AG04450 (cell line): ENCODE results near the gene CD4. TPM values are rescaled to one million over a fixed set of nuclear protein-coding genes. Genes with fewer than 3 reads are reported as not detected.

Source experiments
- CTCF ChIA-PET: fragments of 300-600, 350-600 bp; formaldehyde crosslinking; extraction: SDS; loops from one replicate; lab custom pipeline; 2022; ENCODE audit warnings: antibody characterized with exemption, inconsistent platforms; lab: Charles Lee
- POLR2A ChIA-PET: fragments of 350-600 bp; formaldehyde crosslinking; extraction: SDS; loops from one replicate; lab custom pipeline; 2021; ENCODE audit warnings: antibody characterized with exemption, inconsistent platforms; lab: Yijun Ruan, JAX
- DNase-seq: peaks from one replicate; pipeline ENCODE4 v3.0.0-alpha.2; 2011; ENCODE audit warnings: low read depth, low spot score
- H3K27ac ChIP-seq: one replicate; pipeline ENCODE4 v1.5.1; 2012; ENCODE audit warnings: low read depth, low read length, control low read depth
- H3K27me3 ChIP-seq: one replicate; pipeline ENCODE4 v1.6.0; 2012; ENCODE audit warnings: low read length; ENCODE audit not compliant: control insufficient read depth, insufficient read depth
- H3K4me3 ChIP-seq: 2 replicates; pipeline ENCODE4 v1.5.1; 2011; ENCODE audit warnings: mild to moderate bottlenecking, low read depth, low read length, control low read depth
- H3K9me3 ChIP-seq: 2 replicates; pipeline ENCODE4 v1.5.1; 2012; ENCODE audit warnings: low read length; ENCODE audit not compliant: control insufficient read depth, insufficient read depth
- polyA plus RNA-seq: library from polyadenylated mRNA; depleted of rRNA; stranded (reverse); fragments of >200 nt; gene quantifications from 2 replicates; pipeline ENCODE4 v1.2.3, GENCODE V29; 2011
- TF ChIP-seq, protein P1 (sequence below): IDR thresholded peaks from 2 replicates; pipeline ENCODE4 v1.5.1; 2011; ENCODE audit warnings: low read depth, low read length, control low read depth, inconsistent platforms

The CD4 gene
- polyA plus RNA-seq, 1 experiment, result 24.9 TPM

DNA sequence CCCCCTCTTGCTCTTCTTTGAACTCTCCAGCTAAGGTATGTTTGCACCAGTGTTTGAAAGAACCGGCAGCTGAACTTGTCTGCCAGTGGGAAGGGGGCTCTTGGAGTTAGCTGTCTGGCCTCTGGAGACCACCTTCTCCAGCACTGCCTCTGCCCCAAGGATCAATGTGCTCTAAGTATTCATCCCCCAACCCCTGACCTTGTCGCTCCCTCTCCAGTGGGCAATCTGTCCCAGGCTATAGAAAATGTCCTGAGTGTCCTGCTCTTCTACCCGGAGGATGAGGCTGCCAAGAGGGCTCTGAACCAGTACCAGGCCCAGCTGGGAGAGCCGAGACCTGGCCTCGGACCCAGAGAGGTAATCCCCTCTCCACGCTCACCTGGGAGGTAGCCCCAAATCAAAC, 41.7 kb downstream of the CD4 start:
- H3K27me3 ChIP-seq, result no peaks in the 10 kb centered on the region
- CTCF ChIA-PET, result interaction anchor here (11.8 kb wide), 1 partner anchor 78 kb away, joined by 165 read pairs; the partner anchor contains the start of gene MLF2
- H3K27ac ChIP-seq, result no peak overlapping the region
- H3K9me3 ChIP-seq, result no peaks in the 10 kb centered on the region; the same call in 1 of the 2 replicates
- POLR2A ChIA-PET, result interaction anchor here (0.8 to 3.6 kb wide), 4 partner anchors 10 to 77 kb away, joined by 3 to 14 read pairs (median 5); partner anchors contain the start of genes CDCA3, GNB3 and USP5
- H3K4me3 ChIP-seq, result no peak overlapping the region
- DNase-seq, result no peak
- TF ChIP-seq, protein P1, sequence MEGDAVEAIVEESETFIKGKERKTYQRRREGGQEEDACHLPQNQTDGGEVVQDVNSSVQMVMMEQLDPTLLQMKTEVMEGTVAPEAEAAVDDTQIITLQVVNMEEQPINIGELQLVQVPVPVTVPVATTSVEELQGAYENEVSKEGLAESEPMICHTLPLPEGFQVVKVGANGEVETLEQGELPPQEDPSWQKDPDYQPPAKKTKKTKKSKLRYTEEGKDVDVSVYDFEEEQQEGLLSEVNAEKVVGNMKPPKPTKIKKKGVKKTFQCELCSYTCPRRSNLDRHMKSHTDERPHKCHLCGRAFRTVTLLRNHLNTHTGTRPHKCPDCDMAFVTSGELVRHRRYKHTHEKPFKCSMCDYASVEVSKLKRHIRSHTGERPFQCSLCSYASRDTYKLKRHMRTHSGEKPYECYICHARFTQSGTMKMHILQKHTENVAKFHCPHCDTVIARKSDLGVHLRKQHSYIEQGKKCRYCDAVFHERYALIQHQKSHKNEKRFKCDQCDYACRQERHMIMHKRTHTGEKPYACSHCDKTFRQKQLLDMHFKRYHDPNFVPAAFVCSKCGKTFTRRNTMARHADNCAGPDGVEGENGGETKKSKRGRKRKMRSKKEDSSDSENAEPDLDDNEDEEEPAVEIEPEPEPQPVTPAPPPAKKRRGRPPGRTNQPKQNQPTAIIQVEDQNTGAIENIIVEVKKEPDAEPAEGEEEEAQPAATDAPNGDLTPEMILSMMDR, result no peak

DNA sequence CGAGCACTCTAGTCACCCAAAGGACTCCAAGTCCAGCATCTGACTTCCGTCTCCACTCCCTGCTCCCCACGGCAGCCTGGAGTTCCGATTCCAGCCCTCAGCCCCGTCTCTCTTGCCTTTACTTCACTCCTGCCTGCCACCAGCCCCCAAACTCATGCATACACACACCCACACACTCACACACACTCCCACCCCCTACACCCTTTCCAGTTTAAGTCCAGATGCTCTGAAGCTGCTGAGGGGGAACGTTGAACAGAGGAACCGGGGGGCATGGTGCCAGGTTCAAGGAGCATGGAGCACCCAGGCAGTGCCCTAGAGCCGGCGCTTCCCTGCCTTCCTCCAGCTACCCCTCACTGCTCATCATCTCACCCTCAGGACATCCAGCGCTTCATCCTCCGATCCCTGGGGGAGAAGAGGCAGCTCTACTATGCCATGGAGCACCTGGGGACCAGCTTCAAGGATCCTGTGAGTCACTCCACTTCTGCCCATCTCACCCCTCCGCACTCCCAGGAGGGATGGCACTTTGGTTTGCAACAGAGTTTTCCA, 42.2 kb downstream of the CD4 start:
- CTCF ChIA-PET, result interaction anchor here (1.0 to 2.3 kb wide), 3 partner anchors 38 to 294 kb away, joined by 3 to 9 read pairs (median 3); partner anchors contain the start of gene MLF2
- no peaks in the 10 kb centered on the region for H3K27me3 ChIP-seq
- no peak overlapping the region for H3K4me3 ChIP-seq
- no peak overlapping the region for H3K27ac ChIP-seq
- no peaks in the 10 kb centered on the region; the same call in 1 of the 2 replicates for H3K9me3 ChIP-seq
- POLR2A ChIA-PET, result interaction anchor here (1.0 kb wide), 1 partner anchor 21 kb away, joined by 3 read pairs; the partner anchor contains the start of gene USP5
- DNase-seq, result no peak
- TF ChIP-seq, protein P1, result no peak

DNA sequence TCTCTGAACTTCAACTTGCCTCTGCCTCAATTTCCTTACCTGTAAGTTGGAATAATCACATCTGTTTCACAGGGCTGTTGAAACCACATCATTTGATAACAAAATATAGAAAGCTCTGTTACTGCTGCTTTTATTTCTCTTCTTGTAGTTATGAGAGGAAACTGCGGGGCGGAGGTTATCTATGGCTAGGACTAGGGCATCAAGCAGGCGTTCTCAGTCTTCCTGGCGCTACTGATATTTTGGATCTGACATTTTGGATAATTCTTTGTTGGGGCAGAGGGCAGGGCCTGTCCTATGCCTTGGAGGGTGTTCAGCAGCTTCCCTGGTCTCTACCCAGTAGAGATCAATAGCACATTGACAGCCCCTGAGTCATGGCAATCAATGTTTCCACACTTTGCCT, 42.8 kb downstream of the CD4 start:
- TF ChIP-seq, protein P1, result no peak
- CTCF ChIA-PET, result interaction anchor here (1.0 to 2.3 kb wide), 4 partner anchors 37 to 295 kb away, joined by 3 to 9 read pairs (median 4); partner anchors contain the start of genes MLF2 and PTMS
- Histone ChIP-seq H3K27ac (no peak overlapping the region), H3K9me3 (no peaks in the 10 kb centered on the region; the same call in 1 of the 2 replicates), H3K4me3 (no peak overlapping the region), H3K27me3 (no peaks in the 10 kb centered on the region)
- POLR2A ChIA-PET, result interaction anchor here (0.6 to 1.0 kb wide), 2 partner anchors 20 to 183 kb away, joined by 3 to 4 read pairs; partner anchors contain the start of gene USP5
- no peak for DNase-seq

DNA sequence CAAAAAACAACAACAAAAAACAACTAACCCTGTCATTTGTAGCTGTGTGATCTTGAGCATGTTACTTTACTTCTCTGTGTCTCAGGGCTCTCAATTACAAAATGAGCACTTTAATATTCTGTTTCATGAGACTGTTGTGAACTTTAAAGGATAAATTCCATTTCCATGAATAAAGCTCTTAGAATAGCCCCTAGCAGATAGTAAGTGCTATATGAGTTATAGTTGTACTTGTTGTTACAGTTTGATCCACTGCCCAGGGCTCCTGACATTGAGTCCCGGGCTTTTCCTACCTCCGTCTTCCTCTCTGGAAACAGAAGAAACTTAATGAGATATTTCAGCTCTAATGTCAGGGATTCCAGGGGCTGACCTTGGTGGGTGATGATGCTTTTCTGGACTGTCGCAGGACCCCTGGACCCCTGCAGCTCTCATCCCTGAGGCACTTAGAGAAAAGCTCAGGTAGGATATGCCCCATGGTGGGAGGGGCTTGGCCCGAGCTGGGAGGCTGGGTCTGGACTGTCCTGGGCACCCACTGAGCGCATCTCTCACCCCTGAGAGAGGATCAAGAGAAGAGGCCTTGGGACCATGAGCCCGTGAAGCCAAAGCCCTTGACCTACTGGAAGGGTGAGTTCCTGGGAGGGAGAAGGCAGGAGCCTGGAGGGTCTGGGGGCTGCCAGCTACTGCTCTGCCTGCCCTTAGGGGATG, 44.0 kb downstream of the CD4 start:
- ChIA-PET POLR2A (interaction anchor here (0.5 kb wide), 1 partner anchor 498 kb away, joined by 3 read pairs; no protein-coding TSS in a partner anchor), CTCF (interaction anchor here (0.5 to 3.0 kb wide), 5 partner anchors 8 to 98 kb away, joined by 3 to 27 read pairs (median 5); partner anchors contain the start of genes MLF2 and SPSB2)
- Histone ChIP-seq H3K27ac (no peak overlapping the region), H3K27me3 (no peaks in the 10 kb centered on the region), H3K9me3 (no peaks in the 10 kb centered on the region; the same call in 1 of the 2 replicates), H3K4me3 (no peak overlapping the region)
- DNase-seq, result no peak
- TF ChIP-seq, protein P1, result no peak
